ENCODE data around the gene RAB29.

DNA sequence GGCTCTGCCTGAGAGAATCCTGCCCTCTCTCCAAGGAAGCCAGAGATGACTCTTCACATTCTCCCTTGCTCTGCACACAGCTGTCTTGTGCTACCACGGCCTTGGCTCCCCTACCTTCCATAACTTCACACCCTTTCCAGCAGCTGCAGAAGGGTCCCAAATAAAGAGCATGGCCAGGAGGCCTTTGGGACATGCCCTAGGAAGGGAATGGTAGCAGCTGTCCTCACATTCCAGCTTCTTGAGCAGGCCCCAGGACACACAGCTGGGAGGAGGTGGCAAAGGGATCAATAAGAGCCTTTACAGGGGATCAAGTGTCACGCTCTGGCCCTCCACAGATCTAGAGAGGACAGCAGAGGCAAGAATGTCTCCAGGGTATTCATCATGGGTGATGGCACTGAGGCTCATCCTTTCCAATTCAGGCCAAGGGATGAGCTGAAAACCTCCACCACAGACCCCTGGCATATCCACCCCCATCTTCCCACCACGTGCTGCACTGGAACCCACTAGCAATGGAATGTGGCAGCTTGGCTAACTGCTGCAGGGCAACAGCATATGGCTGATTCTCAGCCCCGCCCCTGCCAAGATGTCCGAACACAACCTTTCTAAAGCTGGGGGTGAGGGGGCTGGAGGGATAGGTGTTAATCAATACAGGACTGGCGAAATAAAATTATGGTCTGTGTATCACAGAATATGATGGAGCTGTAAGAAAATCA lies 17.8 kb upstream of the RAB29 start:
- TF ChIP-seq, protein P1, sequence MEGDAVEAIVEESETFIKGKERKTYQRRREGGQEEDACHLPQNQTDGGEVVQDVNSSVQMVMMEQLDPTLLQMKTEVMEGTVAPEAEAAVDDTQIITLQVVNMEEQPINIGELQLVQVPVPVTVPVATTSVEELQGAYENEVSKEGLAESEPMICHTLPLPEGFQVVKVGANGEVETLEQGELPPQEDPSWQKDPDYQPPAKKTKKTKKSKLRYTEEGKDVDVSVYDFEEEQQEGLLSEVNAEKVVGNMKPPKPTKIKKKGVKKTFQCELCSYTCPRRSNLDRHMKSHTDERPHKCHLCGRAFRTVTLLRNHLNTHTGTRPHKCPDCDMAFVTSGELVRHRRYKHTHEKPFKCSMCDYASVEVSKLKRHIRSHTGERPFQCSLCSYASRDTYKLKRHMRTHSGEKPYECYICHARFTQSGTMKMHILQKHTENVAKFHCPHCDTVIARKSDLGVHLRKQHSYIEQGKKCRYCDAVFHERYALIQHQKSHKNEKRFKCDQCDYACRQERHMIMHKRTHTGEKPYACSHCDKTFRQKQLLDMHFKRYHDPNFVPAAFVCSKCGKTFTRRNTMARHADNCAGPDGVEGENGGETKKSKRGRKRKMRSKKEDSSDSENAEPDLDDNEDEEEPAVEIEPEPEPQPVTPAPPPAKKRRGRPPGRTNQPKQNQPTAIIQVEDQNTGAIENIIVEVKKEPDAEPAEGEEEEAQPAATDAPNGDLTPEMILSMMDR (IDR thresholded peaks at IDR 0.05): no peak
- TF ChIP-seq ZFX (IDR thresholded peaks at IDR 0.05; ENCODE audit: borderline replicate concordance): no peak

All from 22Rv1 (cell line).